Kidney (tissue), 14 donors: ENCODE results near the gene ASCL5. TPM values are rescaled to one million over a fixed set of nuclear protein-coding genes. Genes with fewer than 3 reads are reported as not detected.

ENCODE experiments used
- DNase-seq, 5 donors: peaks; one replicate each; pipeline ENCODE4 v3.0.0-alpha.2; 2013 to 2020
- FAIRE-seq: peaks from 2 replicates; lab custom pipeline; 2012; peaks lifted over from hg19 to GRCh38; lab: Jason Lieb, UNC
- H3K27ac ChIP-seq, 2 donors: one replicate each; pipeline ENCODE4 v1.7.0; 2013; ENCODE audit warnings: low read depth in 2 of 2, low read length in 2 of 2, inconsistent platforms in 1 of 2
- H3K27me3 ChIP-seq: one replicate; pipeline ENCODE4 v1.7.1; 2013; ENCODE audit warnings: low read length, inconsistent platforms; ENCODE audit not compliant: control insufficient read depth, insufficient read depth
- H3K36me3 ChIP-seq, 3 donors: one replicate each; pipeline versions ENCODE4 v1.7.0 to v1.7.1; 2013; ENCODE audit warnings: low read length in 3 of 3, control low read depth in 1 of 3, inconsistent platforms in 1 of 3; ENCODE audit not compliant: insufficient read depth in 3 of 3, control insufficient read depth in 2 of 3
- H3K4me1 ChIP-seq, 3 donors: one replicate each; pipeline versions ENCODE4 v1.7.0 to v1.7.1; 2013; ENCODE audit warnings: low read length in 3 of 3, inconsistent platforms in 1 of 3, low read depth in 1 of 3; ENCODE audit not compliant: control insufficient read depth in 2 of 3, insufficient read depth in 2 of 3
- H3K4me3 ChIP-seq, 3 donors: one replicate each; pipeline versions ENCODE4 v1.7.0 to v1.8.1; 2013; ENCODE audit warnings: low read length in 3 of 3, control low read depth in 1 of 3, inconsistent platforms in 1 of 3
- H3K9ac ChIP-seq, 3 donors: one replicate each; pipeline versions ENCODE4 v1.7.0 to v1.7.1; 2013; ENCODE audit warnings: low read length in 3 of 3, control low read depth in 1 of 3, inconsistent platforms in 1 of 3
- H3K9me3 ChIP-seq, 3 donors: one replicate each; pipeline versions ENCODE4 v1.7.0 to v1.7.1; 2013; ENCODE audit warnings: low read length in 3 of 3, control low read depth in 1 of 3, inconsistent platforms in 1 of 3; ENCODE audit not compliant: control insufficient read depth in 2 of 3, insufficient read depth in 1 of 3
- intact Hi-C: fragments of 100-400 bp; cut with DNase I; formaldehyde crosslinking; loops from one replicate; pipeline ENCODE4 v1.11.1; 2022
- polyA plus RNA-seq: library from polyadenylated mRNA; stranded (reverse); fragments of 350-450 nt; fragmentation: Illumina TruSeq; extraction: RNeasy Lipid Tissue Mini Kit (QIAGEN cat#74804); gene quantifications from one replicate; pipeline ENCODE4 v1.2.3, GENCODE V29; 2014; ENCODE audit warnings: low read depth, low replicate concordance; ENCODE audit not compliant: insufficient read depth
- total RNA-seq: library from RNA; stranded (reverse); fragmentation: NEBNext Ultra II Directional; extraction: Animal tissue kit (Norgen Biotek cat#: 25700); gene quantifications from one replicate; pipeline ENCODE4 v1.2.1, GENCODE V29; 2021
- TF ChIP-seq, protein P1 (sequence below): IDR thresholded peaks from 3 replicates; pipeline ENCODE4 v1.5.1; 2012; ENCODE audit warnings: mild to moderate bottlenecking, moderate library complexity, borderline replicate concordance; ENCODE audit not compliant: insufficient read depth; ENCODE audit errors: extremely low read depth
- donor health status: control.
- donor health status: control.
- donor health status: control.
- donor health status: control.
- donor health status: control.
- donor health status: DM: yes; HTN: yes; CAD: no.
- donor health status: Normal renal cell carcinoma (clear cell type).

ASCL5 gene
- total and polyA plus RNA-seq, 2 donors from 2014 or later: not detected

DNA sequence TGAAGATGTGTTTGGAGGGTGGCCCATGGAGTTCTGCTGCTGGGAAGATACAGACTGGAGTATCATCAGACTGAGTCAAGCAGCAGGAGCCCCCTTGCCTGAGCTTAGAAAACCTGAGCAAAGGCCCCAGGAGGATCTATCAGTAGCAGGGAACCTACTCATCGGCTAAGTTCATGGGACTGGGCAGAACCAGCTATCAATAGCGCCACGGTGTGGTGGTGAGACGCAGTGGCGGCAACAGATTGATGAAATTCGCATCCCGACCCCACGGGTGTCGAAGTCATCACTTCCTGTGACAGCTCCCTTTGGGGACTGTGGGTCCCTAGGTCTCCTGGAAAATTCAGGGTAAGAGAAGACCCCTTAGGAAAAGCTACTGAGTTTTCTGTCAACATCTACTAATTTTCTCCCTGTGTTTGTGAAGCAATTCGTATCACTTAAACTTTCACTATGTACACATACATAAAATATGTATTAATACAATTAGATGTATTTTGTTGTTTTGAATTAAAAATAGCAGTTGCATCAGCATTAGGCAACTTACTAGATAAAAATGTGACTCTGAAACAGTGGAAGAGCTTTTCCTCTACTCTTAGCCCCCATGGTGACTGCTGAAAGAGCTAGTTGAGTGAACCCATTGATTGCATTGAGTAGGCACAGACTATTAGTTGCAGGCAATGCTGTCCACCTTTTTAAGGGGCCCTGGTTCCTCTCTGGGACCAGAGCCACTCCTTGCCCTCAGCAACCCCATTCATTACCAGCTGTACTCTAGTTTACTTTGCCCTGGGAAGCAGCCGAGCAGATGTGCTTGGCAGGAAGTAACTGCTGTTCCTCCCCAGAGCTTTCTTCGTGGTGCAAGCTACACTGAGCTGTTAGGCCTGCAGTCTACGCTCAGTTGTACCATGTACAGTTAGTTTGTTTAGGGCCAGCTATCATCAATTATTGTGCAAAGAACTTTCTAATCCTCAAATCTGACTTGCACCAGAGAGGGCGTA is 7.5 kb downstream of the ASCL5 start:
- DNase-seq (peak in 2 of 5 donors; percentile 43 to 57), FAIRE-seq (no peak)
- intact Hi-C loops: no loop called here
- H3K36me3 ChIP-seq: no peaks in the 10 kb centered on the region
- no peaks in the 10 kb centered on the region for H3K27me3 ChIP-seq
- no peak overlapping the region for H3K9ac ChIP-seq
- no peaks in the 10 kb centered on the region for H3K9me3 ChIP-seq
- H3K4me1 ChIP-seq: no peaks in the 10 kb centered on the region
- no peak overlapping the region for H3K27ac ChIP-seq
- no peak overlapping the region for H3K4me3 ChIP-seq
- TF ChIP-seq, protein P1, sequence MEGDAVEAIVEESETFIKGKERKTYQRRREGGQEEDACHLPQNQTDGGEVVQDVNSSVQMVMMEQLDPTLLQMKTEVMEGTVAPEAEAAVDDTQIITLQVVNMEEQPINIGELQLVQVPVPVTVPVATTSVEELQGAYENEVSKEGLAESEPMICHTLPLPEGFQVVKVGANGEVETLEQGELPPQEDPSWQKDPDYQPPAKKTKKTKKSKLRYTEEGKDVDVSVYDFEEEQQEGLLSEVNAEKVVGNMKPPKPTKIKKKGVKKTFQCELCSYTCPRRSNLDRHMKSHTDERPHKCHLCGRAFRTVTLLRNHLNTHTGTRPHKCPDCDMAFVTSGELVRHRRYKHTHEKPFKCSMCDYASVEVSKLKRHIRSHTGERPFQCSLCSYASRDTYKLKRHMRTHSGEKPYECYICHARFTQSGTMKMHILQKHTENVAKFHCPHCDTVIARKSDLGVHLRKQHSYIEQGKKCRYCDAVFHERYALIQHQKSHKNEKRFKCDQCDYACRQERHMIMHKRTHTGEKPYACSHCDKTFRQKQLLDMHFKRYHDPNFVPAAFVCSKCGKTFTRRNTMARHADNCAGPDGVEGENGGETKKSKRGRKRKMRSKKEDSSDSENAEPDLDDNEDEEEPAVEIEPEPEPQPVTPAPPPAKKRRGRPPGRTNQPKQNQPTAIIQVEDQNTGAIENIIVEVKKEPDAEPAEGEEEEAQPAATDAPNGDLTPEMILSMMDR: peak; percentile 38

DNA sequence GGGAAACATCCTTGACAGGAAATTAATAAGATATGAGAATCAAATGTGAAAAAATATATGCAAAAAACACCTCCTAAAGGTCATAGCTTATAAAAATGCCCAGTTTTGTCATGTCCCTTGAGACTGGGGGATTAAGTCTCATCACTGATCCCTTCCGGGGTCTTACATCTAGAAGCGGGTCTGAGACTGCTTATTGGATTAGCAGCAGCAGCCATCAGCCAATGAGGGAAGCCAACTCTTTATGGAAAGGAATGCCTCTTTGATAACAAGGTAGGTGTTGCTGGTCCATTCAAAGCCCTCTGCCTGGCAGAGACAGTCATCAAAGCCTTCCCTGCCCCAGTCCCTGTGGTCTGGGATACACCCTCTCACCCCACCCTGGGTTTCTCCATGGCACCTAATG is 10.9 kb downstream of the ASCL5 start:
- Histone ChIP-seq H3K36me3 (no peaks in the 10 kb centered on the region), H3K4me3 (no peak overlapping the region), H3K9me3 (no peaks in the 10 kb centered on the region), H3K9ac (no peak overlapping the region), H3K27ac (no peak overlapping the region), H3K4me1 (peaks cover 0 to 3% (median 0%) of the 10 kb centered on the region in 3 donors), H3K27me3 (no peaks in the 10 kb centered on the region)
- TF ChIP-seq, protein P1: no peak
- intact Hi-C loops: no loop called here
- DNase-seq (peak in 1 of 5 donors; percentile 29), FAIRE-seq (no peak)

DNA sequence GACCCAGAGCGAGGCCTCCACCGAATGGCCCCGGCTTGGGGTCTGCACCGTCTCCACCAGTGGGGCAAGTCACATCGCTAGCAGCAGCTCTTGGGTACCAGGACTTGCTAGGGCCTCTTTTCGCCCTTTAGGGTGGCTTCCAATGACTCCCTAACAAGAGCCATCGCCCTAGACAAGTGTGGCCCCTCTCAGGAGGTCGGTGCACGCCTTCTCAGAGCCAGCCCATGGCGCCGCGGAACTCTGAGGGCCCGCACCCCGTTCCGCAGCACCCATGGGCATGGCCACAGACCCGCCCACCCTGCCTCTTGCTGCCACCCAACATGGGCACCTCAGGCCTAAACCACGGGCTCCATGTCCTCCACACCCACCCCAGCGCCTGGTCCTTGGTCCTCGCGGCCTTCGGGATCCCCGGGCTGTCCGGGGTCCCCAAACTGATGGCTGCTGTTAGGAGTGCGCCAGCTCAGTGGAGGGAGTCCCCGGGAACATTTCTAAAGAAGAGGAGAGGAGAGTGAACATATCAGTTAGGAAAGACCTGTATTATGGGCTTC is 11.5 kb downstream of the ASCL5 start:
- no peak overlapping the region for H3K4me3 ChIP-seq
- intact Hi-C loops: no loop called here
- H3K9me3 ChIP-seq: no peaks in the 10 kb centered on the region
- H3K27me3 ChIP-seq: no peaks in the 10 kb centered on the region
- no peak overlapping the region for H3K27ac ChIP-seq
- FAIRE-seq: no peak
- no peak overlapping the region for H3K9ac ChIP-seq
- peak in 1 of 5 donors; percentile 69 for DNase-seq
- H3K4me1 ChIP-seq: peaks cover 0 to 3% (median 0%) of the 10 kb centered on the region in 3 donors
- no peaks in the 10 kb centered on the region for H3K36me3 ChIP-seq
- TF ChIP-seq, protein P1: no peak
